ENCODE data around the gene ADK.

Gene ADK

DNA sequence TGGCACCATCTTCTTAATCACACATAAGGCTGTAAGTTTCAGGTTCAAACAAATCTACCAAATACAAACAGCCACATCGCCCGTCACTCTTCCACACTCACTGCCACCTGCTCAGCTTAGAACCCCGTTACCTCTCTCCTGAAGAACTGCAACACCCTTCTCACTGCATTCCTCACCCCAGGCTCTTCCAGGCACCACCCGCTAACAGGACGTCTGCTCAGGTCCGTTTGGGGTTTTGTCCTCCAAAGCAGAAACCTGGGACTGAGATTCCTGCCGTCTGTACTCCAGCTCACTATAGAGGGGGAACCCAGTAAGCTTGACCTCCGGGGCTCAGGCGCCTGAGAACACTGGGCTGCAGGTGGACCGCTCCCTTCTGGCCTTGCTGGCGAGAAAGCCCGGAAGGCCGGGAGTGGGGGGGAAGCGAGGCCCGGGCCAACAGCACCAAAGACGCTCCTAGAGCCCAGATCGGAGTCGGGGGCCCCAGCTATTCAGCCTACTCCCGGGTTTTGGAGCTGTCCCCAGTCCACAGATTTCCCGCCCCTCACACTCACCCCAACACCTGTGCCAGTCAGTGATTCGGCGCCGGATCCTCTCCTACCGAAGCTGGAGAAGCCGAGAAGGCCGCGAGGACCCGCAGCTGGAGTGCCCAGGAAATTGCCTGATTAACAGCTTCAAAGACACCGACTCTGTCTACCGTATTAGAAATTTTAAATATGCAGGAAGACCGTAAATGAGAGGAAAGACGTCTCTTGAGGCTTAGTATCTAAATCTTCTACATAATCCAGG is 624 bp upstream of the ADK start, which contains the start of gene AP3M1:
Gene AP3M1, minus strand, starts transcription at position 625 of the 786 bp plus-strand sequence. CDS start 12,449 bp downstream, outside the sequence.
- DNase-seq: no peak

DNA sequence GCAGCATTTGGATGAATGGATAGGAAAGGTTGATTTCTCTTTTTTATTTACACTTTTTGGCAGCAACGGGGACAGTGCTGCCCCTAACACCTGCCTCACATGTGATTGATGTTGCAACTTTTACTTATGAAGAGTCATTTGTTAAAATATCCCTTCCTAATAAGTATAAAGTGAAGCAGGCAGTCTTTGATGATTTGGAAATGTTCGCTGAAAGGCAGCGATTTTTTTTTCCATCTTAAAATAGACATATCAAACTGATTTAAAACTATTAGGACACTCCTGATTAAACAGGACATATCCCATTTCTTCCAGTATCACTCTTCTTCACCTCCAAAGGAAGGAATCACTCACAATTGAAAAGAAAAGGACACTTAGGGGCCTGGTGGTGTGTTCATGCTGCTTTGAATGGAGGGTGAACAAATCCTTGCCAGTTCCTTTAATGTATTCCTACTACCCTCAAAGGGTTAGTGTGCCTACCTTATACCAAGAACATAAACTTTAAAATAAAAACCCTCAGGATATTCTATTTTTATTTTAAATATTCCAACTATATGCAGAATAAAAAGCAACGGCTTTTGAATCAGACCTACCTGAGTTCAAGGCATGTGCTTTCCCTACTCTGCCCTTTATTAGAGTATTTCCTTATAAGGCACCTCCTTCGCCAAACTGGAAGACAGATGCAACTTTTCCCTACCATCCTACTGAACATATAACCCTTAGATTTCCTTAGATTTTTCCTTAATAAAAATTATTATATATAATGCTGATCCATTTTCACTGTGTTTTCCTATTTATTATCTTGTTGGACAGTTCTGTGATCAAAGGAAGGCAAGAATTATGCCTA is 1.1 kb downstream of the ADK start:
- no peak for DNase-seq

DNA sequence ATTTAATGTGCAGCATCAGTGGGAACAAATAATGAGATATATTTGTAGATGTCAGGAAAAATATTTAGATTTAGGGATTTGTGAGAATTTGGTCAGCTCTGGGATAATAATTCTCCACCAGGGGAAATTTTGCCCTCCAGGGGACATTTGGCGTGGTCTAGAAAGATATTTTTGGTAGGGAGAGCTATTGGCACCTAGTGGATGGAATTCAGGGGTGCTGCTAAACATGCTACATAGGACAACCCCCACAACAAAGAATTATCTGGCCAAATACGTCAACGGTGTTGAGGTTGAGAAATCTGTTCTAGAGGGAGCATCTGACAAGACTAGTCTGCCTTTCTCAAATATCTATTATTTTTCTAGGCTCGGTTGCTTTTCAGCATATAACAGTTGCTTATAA is 2.1 kb downstream of the ADK start:
- DNase-seq: no peak

DNA sequence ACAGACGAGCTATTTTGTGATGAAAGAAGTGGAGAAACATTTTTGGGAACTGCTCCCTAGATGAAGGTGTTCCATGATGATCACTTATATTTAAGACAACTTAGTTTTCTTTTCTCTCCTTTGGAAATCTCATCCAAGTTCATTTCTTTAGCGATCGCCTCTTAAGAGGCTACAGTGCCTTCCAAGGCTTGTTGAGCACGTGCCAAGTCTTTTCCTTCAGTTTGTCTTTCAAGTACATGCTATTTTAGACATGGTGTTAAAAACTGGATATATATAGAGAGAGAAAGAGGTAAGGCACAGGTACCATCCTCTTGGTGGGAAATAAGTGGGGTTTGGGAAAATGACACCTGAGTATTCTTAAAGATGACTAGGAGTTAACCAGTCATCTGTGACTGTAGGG is 2.7 kb downstream of the ADK start:
- DNase-seq: no peak

DNA sequence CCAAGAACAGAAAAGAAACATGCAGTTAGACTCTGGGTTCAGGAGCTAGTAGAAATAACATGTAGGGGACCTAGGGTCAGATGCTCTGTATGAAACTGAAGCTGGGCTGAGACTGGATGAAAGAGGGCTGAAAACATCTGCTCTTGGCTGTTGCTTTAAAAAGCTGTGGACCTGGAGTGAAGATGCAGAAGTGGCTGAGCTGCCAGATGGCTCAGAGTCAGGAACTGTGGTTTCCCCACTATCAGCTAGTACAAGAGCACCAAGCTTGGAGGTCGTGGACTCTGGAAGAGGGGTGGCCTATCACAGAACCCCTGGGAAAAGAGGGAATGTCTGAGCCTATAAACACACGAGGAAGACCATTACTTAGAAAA is 5.9 kb downstream of the ADK start:
- no peak for DNase-seq

DNA sequence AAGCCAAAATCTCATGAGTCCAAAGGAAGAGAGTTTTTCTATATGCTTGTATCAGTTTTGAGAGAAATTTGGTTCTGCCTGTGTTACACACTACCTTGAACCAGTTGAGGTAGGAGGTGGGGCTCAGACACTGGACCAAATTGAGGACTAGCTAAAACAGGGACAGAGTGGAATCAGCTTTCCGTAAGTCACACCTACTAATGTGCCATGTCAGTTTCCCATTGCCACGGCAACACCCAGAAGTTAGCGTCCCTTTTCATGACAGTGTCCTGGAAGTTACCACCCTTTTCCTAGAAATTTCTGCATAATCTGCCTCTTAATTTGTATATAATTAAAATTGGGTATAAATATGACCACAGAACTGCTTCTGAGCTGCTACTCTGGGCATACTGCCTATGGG is 9.0 kb downstream of the ADK start:
- no peak for DNase-seq

DNA sequence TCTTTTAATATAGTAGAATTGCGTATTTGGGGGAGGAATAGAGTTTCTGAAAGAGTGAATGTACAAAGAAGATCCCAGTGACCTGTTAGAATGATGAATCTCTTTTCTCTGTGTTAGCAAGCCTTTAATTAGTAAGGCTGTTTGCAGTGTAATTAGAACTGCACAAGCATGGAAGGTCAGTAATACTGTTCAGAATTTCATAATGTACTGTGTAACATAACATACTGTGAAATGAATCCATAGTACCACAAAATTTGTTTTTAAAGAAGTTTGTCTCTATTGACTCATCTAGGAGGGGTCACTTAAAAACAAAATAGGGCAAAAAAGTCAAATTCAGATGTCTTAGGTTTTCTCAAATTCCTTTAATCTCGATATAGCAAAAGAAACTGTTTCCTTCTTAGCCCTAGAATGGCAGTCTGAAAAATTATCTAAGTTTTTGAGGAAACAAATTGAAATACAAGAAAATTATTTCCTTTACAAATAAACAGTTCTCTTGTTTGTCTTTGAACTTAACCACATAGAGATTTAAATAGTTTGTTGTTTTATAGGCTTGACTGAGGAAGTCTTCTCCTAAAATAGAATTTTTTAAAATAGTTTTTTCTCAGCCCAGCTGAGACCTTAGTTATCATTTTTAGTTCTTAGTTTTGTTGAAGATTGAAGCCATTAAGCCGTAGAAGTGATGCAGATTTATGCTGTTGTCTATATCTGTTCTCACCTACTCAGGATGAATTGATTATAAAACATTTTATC is 12.5 kb downstream of the ADK start:
- no peak for DNase-seq

DNA sequence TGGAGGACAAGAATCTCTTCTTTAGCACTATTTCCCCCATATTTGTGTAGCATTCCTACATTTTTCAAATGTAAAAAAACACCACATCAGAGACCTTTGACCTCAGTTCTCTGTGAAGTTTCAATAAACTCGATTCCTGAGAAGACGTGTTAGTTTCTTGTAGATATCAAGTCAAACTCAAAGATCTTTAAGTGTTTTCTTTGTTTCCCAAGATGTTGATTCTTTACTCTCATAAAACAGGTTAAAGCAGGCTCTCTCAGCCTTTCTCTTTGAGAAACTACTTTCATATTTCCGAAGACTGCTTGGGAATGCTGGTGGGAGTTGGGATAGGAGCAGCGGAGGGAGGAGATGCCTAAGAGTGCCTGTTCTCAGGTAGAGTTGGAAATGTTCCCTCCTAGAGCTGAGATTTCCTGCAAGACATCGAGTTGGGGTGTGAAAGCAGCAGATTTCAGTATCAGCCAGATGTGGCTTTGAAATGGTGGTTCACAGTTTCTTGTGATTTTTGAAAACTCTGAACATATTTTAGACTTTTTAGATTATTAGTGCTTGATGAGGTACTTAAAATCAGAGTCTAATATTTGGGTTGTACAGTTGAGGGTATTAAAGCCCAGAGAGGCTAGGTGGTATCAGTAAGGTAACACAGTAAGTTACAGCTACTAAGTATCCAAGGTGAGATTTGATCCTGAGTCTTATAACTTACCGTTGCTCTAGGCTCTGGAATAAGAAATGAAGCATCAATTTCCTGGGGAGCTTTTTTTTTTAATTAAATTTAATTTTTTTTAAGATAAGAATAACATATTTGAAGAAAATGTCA is 13.9 kb downstream of the ADK start:
- DNase-seq: no peak

DNA sequence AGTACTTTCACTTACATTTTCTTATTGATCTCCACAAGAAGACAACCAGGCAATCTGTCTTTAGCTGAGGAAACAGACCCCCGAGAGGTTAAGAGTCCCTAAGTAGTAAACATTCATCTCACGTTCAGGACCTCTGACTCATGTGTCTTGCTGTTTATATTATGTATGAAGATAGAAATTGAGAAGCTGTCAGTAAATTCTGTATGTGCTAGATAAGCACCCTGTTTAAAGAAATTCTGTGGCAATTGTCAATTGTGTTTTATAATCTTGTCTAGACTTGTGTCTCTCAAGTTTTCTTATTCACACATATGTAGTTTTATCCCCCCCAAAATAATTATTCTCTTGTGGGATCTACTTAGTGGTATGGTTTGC is 14.5 kb downstream of the ADK start:
- DNase-seq: no peak

DNA sequence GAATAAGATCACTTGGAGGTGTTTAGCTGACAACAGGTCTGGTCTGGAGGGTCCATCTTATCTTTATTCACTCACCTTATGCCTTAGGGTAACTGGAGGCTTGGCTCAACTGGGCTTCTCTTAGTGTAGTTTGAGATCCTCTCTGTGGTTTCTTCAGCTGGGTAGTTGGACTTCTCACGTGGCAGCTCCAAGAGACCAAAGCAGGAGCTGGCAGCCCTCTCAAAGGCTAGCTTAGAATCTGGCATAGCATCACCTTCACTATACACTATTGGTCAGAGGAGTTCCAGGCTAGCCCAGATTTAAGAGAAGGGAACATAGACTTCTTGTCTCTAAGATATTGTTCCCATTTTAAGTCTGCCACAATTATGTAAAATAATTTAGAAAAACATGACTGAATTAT is 16.4 kb downstream of the ADK start:
- DNase-seq: no peak

DNA sequence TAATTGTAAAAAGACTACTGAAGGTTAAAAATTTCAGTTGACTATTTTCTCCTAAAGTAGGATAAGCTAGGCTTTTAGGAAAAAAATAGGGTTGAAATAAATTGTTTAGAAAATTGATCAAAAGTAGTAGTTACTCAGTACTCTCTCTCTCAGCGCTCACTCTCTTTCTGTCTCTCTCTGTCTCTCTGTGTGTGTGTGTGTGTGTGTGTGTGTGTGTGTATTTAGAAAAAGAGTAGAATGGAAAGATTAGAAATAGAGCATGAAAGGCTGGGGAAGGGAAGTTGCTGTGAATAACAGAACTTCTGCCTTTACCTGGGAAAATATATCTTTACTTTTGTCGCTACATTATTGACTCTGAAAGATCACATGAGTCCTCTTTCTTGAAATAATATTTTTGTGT is 20.6 kb downstream of the ADK start:
- DNase-seq: no peak

DNA sequence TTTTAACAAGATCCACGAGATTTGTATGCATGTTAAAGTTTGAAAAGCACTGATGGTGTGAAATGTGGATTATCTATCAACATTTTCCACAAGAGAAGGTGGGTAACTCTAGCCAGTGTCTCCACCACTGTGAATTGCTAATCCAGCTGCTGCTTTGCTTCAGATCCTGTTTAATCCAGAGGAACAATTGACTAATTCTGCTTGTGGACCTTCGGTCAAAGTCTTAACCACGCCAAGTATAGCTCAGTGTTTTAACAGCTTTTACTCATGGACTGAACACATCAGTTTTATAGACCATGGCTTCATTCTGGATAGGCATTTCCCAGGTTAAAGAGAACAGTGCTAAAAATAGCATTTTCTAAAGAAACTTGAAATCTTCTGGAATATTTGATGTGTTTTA is 23.5 kb downstream of the ADK start:
- no peak for DNase-seq

DNA sequence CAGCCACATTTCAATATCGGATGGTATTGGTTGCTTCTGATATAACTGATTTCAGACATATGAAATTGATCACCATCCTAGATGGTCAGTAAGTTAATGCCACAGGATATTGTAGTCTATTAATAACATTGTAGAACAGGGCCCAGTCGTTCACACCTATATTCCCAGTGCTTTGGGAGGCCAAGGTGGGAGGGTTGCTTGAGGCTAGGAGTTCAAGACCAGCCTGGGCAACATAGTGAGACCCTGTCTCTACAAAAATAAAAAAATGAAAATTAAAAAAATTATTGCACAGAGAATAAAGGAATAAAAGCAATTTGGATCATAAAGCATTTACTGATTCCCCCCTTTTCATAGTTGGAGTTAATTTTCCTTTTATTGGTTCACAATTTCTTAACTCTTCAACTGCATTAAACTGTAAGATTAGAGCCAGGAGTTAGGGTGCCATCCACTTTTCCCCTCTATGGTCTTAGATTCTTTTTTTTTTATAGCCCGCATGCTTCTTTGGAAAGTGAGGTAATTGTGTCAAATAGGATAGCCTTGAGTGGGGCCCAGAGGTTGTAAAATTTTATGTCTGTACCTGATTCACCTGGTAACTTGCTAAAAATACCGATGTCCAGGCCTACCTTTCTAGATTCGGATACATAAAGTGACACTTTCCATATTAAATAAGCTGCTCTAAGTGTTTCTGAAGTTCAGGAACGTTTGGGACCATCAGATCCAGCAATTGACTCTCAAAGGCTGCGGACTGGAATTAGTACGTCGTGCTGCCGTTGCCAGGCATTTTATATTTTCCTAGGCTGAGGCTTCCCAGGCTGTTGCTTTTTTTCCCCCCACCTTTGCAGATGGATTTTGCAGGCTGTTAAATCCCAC is 24.7 kb downstream of the ADK start:
- no peak for DNase-seq

DNA sequence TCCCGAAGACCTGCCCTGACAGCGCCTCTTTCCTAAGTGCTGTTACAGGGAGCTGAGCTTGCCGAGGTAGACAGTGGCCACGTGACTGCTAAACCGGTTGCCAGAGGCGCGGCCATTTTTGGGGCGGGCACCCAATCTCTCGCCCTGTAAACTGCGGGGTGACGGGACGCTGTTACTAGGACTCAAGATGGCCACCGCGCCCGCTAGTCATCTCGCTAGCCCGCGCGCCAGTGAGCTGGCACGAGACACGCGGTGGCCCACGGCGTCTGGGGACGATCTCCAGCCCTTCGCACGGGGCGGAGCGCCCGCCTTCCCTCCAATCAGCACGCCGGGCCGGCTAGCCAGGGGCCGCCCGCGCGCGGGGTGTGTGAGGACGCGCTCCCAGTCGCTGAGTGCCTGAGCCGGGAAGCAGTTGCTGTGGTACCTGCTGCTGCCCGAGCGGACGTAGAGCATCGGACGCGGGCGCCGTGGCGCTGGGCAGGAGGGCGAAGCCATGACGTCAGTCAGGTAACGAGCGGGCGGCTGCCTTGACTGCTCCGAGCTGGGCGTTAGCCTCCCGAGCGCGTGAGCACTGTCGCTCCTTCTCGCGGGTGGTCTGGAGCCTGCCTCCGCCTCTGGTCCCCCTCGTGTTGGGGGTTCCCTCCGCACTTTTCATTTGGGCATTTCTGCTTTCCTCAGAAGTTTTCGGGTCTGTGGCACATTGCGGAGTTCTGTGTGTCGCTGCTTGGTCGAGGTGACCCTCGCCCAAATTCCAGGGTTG is 25.5 kb downstream of the ADK start:
- peak; percentile 90 for DNase-seq

DNA sequence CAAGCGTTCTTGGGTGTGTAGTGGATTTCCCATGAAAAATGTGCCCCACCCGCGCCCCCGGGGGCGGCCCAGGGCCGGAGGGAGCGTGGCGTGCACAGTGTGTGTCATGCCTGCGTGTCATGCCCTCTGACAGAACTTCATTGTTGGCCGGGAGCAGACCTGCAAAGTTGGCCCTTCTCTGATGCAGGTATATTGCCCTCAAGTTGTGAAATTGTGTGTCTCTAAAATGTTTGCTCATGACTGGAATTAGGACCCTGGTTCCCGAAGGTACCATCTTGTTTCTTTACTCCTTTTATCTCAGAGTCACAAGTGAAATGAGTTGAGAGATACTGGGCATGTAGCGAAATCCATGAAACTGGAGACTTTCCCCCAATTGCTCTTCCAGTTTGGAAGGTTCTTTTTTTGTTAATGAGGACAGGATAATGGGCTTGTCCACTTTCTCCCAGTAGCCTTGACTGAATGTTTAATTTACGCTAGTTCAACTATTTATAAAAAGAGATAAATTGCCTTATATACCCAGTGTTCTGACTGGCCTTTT is 26.2 kb downstream of the ADK start:
- no peak for DNase-seq

DNA sequence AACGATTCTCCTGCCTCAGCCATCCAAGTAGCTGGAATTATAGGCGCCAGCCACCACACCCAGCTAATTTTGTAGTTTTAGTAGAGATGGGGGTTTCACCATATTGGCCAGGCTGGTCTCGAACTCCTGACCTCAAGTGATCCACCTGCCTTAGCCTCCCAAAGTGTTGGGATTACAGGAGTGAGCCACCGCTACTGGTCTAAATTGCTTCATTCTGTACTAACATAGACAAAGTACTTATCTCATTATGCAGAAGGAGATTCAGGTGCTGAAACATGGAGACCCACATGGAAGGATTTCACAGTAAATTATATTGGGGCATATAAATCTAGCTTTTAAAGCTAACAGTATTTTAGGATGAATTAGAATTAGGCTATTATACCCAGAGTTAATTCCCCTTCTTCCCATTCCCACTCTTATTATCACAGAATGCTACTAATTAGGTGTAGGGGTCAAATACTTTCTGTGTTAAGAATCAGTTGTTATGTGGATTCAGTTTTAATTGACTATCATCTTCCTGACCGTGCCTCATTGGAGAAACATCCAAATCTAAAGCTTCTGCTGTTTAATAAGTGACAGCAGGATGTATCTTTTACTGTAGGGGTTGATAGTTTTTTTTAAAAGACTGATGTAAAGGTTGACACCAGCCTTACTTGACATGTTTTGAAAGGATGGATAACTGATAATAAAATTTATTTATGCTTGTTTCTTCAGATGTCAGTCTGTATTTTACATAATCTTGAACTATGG is 27.2 kb downstream of the ADK start:
- DNase-seq: no peak

DNA sequence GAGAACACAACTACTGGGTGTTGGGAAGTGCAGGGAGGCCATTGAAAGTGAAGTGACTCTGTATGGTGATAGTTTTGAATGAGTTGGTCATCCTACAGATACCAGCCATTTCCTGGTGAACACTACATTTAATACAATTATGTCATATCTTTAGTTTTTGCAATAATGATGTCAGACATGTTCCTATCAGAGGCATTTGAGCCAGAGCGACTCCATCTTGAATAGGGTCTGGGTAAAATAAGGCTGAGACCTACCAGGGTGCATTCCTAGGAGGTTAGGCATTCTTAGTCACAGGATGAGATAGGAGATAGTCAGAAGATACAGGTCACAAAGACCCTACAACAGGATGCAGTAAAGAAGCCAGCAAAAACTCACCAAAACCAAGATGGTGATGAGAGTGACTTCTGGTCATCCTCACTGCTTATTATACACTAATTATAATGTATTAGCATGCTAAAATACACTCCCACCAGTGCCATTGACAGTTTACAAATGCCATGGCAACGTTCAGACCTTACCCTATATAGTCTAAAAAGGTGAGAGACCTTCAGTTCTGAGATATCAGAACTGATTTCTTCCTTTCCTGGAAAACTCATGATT is 28.2 kb downstream of the ADK start:
- no peak for DNase-seq

DNA sequence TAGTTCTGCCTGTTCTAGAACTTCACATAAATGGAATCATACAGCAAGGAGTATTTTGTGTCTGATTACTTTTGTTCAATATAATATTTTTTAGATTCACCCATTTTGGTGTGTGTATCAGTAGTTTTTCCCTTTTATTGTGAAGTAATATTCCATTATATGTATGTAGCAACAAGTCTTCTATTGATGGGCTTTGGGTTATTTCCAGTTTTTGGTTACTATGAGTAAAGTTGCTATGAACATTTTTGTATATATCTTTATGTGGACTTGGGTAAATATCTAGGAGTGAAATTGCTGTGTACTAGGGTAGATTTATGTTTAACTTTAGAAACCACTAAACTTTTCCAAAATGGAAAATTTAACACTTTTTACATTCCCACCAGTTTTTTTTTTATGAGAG is 35.7 kb downstream of the ADK start:
- DNase-seq: no peak

DNA sequence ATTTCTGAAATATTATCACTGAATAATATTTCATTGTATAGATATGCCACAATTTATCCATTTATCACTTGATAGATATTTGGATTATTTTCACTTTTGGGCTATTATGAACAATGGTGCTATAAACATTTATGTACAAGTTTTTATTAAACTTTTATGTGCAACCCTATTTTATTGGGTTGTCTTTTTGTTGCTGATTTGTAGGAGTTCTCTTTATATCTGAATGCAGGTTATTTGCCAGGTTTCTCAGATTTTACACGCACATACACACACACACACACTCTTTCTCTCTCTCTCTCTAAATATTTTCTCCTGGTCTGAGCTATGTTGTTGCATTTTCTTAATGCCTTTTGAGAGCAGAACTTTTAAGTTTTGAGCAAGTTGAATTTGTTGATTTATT is 36.2 kb downstream of the ADK start:
- DNase-seq: no peak
